ENCODE measurements around the gene MLEC. TPM values are rescaled to one million over a fixed set of nuclear protein-coding genes. Genes with fewer than 3 reads are reported as not detected.

Gene MLEC
- total and polyA plus RNA-seq, 2 of the 13 experiments (the other 11 are each of a cell fraction or from before 2014, with no cell fraction given) = 49.8 to 156 TPM

DNA sequence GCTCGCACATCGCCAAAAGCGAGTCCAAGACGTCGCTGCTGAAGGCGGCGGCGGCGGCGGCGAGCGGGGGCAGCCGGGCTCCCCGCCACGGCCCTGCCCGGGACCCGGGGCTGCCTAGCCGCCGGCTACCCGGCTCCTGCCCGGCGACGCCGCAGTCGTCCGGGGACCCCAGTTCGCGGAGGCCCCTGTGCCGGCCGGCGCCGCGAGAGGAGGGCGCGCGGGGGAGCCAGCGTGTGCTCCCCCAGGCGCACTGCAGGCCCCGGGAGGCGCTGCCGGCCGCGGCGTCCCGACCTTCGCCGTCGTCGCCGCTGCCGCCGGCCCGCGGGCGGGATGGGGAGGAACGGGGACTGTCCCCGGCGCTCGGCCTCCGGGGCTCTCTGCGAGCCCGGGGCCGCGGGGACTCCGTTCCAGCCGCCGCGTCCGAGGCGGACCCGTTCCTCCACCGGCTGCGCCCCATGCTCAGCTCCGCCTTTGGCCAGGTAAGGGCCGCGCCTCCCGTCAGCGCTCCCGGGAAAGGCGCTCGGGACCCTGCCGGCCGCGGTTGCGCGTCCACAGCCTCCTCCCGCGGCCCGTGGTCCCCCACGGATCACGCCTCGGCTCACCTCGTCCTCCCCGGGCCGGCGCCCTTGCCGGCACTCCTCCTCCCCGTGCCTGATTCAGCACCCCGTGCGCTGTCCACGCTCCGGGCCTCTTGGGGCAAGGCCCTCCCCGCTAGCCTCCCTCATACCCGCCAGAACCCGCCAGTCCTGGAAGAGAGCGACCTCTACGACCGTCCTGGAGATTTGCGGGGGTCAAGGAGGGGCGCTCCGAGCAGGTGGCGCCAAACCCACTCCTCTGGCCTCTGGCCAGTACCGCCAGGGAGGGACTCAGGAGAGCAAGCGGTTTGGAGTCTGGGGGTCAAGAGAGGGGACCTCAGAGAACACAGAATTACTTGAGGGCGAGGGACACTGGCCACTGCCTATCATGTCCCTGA, 45.8 kb upstream of the MLEC start (continued):
- TF ChIP-seq, protein P1, sequence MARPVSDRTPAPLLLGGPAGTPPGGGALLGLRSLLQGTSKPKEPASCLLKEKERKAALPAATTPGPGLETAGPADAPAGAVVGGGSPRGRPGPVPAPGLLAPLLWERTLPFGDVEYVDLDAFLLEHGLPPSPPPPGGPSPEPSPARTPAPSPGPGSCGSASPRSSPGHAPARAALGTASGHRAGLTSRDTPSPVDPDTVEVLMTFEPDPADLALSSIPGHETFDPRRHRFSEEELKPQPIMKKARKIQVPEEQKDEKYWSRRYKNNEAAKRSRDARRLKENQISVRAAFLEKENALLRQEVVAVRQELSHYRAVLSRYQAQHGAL (CRISPR knock-in tag; IDR thresholded peaks at IDR 0.05; ENCODE audit: not compliant biosample characterization) = no peak
- TF ChIP-seq HNRNPK (IDR thresholded peaks at IDR 0.05; ENCODE audit: low read depth, low read length, poor library complexity, severe bottlenecking) = no peak
- TF ChIP-seq, protein P2, sequence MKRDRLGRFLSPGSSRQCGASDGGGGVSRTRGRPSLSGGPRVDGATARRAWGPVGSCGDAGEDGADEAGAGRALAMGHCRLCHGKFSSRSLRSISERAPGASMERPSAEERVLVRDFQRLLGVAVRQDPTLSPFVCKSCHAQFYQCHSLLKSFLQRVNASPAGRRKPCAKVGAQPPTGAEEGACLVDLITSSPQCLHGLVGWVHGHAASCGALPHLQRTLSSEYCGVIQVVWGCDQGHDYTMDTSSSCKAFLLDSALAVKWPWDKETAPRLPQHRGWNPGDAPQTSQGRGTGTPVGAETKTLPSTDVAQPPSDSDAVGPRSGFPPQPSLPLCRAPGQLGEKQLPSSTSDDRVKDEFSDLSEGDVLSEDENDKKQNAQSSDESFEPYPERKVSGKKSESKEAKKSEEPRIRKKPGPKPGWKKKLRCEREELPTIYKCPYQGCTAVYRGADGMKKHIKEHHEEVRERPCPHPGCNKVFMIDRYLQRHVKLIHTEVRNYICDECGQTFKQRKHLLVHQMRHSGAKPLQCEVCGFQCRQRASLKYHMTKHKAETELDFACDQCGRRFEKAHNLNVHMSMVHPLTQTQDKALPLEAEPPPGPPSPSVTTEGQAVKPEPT (CRISPR knock-in tag; IDR thresholded peaks at IDR 0.05; ENCODE audit: low read depth) = no peak
- TF ChIP-seq ETV6 (CRISPR knock-in tag; conservative IDR thresholded peaks at IDR 0.05) = no peak
- TF ChIP-seq ZNF230 (CRISPR knock-in tag; IDR thresholded peaks at IDR 0.05) = no peak
- no peak for TF ChIP-seq HMG20A (CRISPR knock-in tag; IDR thresholded peaks at IDR 0.05; ENCODE audit: borderline replicate concordance)
- TF ChIP-seq AGO1 (IDR thresholded peaks at IDR 0.05; ENCODE audit: low read depth, low read length, poor library complexity, severe bottlenecking) = no peak
- TF ChIP-seq, protein P3, sequence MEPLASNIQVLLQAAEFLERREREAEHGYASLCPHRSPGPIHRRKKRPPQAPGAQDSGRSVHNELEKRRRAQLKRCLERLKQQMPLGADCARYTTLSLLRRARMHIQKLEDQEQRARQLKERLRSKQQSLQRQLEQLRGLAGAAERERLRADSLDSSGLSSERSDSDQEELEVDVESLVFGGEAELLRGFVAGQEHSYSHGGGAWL (CRISPR knock-in tag; IDR thresholded peaks at IDR 0.05) = 0 out of 2 replicates have a peak, but pooled peaks have one; percentile 60
- TF ChIP-seq, protein P4, sequence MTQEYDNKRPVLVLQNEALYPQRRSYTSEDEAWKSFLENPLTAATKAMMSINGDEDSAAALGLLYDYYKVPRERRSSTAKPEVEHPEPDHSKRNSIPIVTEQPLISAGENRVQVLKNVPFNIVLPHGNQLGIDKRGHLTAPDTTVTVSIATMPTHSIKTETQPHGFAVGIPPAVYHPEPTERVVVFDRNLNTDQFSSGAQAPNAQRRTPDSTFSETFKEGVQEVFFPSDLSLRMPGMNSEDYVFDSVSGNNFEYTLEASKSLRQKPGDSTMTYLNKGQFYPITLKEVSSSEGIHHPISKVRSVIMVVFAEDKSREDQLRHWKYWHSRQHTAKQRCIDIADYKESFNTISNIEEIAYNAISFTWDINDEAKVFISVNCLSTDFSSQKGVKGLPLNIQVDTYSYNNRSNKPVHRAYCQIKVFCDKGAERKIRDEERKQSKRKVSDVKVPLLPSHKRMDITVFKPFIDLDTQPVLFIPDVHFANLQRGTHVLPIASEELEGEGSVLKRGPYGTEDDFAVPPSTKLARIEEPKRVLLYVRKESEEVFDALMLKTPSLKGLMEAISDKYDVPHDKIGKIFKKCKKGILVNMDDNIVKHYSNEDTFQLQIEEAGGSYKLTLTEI (CRISPR knock-in tag; conservative IDR thresholded peaks at IDR 0.05) = no peak
- no peak for TF ChIP-seq LCORL (IDR thresholded peaks at IDR 0.05)
- no peak for TF ChIP-seq LCORL (CRISPR knock-in tag; IDR thresholded peaks at IDR 0.05)
- no peak for TF ChIP-seq ZNF557 (CRISPR knock-in tag; IDR thresholded peaks at IDR 0.05)
- TF ChIP-seq POLR2AphosphoS2 (IDR thresholded peaks at IDR 0.05; ENCODE audit: low read depth, low read length) = no peak
- TF ChIP-seq ZFP41 (CRISPR knock-in tag; IDR thresholded peaks at IDR 0.05; ENCODE audit: borderline replicate concordance) = no peak
- TF ChIP-seq ARNTL (CRISPR knock-in tag; IDR thresholded peaks at IDR 0.05) = no peak
- TF ChIP-seq NFKBIZ (CRISPR knock-in tag; IDR thresholded peaks at IDR 0.05) = 0 out of 2 replicates have a peak, but pooled peaks have one; percentile 49
- TF ChIP-seq KDM5A (IDR thresholded peaks at IDR 0.05; ENCODE audit: borderline replicate concordance, low read length) = no peak
- TF ChIP-seq, protein P5, sequence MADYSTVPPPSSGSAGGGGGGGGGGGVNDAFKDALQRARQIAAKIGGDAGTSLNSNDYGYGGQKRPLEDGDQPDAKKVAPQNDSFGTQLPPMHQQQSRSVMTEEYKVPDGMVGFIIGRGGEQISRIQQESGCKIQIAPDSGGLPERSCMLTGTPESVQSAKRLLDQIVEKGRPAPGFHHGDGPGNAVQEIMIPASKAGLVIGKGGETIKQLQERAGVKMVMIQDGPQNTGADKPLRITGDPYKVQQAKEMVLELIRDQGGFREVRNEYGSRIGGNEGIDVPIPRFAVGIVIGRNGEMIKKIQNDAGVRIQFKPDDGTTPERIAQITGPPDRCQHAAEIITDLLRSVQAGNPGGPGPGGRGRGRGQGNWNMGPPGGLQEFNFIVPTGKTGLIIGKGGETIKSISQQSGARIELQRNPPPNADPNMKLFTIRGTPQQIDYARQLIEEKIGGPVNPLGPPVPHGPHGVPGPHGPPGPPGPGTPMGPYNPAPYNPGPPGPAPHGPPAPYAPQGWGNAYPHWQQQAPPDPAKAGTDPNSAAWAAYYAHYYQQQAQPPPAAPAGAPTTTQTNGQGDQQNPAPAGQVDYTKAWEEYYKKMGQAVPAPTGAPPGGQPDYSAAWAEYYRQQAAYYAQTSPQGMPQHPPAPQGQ (CRISPR knock-in tag; IDR thresholded peaks at IDR 0.05; ENCODE audit: borderline replicate concordance) = no peak
- no peak for TF ChIP-seq ZNF138 (CRISPR knock-in tag; IDR thresholded peaks at IDR 0.05; ENCODE audit: low read depth)
- TF ChIP-seq ZFX (CRISPR knock-in tag; IDR thresholded peaks at IDR 0.05; ENCODE audit: low read depth) = peak; percentile 37
- no peak for TF ChIP-seq RAD51 (IDR thresholded peaks at IDR 0.05; ENCODE audit: borderline replicate concordance)
- TF ChIP-seq HMGA1 (CRISPR knock-in tag; conservative IDR thresholded peaks at IDR 0.05) = no peak
- TF ChIP-seq ARID2 (CRISPR knock-in tag; IDR thresholded peaks at IDR 0.05; ENCODE audit: borderline replicate concordance) = no peak
